Fibroblast of pulmonary artery (primary cell): ENCODE data around the gene ABO.
"Not testable (repeated sequence)": the region's sequence is repeated elsewhere in the genome, so short reads cannot be mapped to it uniquely, and the experiment has no call there.

Source experiments
- DNase-seq: peaks from one replicate; pipeline ENCODE4 v3.0.0-alpha.2; 2010; ENCODE audit warnings: low read depth
- H3K4me3 ChIP-seq: replicated peaks from 2 replicates; pipeline ENCODE4 v1.5.1; 2011; ENCODE audit warnings: low read depth, mild to moderate bottlenecking, control low read depth, low read length, moderate library complexity
- CTCF ChIP-seq: IDR thresholded peaks from 2 replicates; pipeline ENCODE4 v1.5.1; 2011; ENCODE audit warnings: mild to moderate bottlenecking, control low read depth, low read length, inconsistent platforms; ENCODE audit errors: missing control alignments

ABO gene

DNA sequence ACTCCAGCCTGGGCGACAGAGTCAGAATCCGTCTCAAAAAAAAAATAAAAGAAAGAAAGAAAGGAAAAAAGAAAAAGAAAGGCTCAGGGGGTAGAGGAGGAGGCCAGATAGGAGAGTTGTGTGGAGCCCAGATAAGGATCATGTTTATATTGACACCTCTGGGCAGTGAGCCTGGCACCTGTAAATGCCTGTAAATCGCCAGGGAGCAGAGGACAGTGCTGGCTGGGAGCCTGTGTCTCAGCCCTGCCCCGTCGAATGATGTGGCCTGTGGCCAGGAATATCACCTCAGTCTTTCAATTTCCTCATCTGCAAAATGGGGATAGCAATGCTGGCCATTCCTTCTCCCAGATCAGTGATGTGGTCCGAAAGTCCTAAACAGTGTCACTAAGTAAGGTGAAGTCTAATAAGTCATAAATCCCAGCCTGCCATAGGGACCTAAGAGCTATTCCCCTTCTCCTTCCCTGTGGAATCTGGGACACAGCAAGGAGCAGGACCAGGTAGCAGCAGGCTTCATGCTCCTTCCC lies 10.3 kb upstream of the ABO start:
- no peak overlapping the region for H3K4me3 ChIP-seq
- TF ChIP-seq CTCF: no peak
- no peak for DNase-seq

GRCh38 chr9:133284362-133284761 lies 9.4 kb upstream of the ABO start:
- no peak for DNase-seq
- no peak for TF ChIP-seq CTCF
- H3K4me3 ChIP-seq: no peak overlapping the region

- not testable (repeated sequence) for DNase-seq, H3K4me3 ChIP-seq
Observed at GRCh38 chr9:133283255-133284032, 8.4 kb upstream of the ABO start.

DNA sequence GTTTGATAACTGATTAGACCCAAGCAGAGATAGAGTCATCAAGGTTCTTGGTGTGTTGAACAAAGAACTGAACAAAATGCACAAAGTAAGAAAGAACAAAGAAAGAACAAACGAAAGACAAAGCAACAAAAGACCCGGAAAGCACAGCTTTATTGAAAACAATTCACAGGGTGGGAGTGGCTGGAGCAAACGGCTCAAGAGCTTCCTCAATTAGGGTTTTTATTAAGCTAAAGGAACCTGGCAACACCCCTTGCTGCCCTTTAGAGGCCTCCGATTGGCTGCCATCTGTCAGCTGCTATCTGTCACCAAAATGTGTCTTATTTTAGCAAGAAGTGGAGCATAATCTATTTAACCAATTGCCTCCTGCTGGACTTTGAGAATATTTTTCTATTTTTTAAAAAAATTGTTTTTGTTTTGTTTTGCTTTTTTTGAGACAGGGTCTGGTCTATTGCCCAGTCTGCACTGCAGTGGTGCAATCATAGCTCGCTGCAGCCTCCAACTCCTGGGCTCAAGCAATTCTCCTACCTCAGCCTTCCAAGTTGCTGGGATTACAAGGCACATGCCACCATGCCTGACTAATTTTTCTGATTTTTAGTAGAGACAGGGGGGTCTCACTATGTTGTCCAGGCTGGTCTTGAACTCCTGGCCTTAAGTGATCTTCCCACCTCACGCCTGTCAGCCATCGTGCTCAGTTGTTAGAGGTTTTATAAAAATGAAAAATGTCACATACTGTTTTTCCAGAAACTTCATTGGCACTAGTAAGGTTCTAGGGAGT lies 7.7 kb upstream of the ABO start:
- TF ChIP-seq CTCF: no peak
- H3K4me3 ChIP-seq: no peak overlapping the region
- DNase-seq: no peak

- no peak overlapping the region for H3K4me3 ChIP-seq
- TF ChIP-seq CTCF: no peak
- no peak for DNase-seq
Observed at GRCh38 chr9:133280392-133280791, 5.4 kb upstream of the ABO start.

DNA sequence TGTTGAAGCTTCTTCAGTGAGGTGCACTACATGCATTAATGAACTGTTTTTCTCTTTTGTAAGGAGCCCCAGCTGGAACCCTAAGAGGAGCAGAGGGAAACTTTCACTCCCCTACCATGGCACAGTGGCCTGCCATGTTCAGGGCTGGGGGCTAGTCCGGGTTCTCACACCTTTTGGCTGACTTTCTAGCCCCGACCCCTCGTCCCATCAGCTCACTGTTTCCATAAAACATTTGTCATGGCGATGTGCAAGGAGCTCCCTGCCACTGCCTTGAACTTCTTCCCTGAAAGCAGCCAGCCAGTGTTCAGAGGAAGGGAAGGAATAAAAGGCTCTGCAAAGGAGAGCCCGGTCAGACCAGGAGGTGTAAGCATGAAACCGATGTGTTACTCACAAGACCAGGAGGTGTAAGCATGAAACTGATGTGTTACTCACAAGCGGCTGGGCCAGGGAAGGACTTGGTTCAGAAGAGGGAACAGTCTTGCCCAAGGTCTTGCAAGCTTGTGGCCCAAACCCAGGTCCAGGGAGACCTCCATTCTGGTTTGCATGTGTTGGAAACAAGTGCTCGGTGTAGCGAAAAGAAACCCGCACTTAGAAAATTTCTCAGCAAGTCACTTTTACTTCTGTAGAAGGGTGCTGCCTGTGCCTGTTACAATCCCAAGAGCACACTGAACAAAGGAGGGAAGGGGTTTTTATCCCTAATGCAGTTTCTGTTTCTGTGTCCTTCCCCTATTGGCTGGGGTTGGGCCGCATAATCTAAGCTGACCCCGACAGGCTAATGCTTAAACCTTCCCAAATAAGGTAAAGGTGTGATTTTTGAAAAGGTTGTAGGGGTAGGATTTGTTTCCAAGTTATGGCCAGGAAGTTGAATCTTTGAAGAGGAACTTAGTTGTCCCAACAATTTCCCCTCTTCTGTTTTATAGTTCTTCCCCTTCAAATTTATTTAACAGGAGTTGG lies 3.4 kb upstream of the ABO start:
- no peak overlapping the region for H3K4me3 ChIP-seq
- TF ChIP-seq CTCF: no peak
- DNase-seq: no peak
